Activated CD8-positive, alpha-beta memory T cell treated with anti-CD3 and anti-CD28 coated beads for 36 hours (primary cell): Measurements from ENCODE around the gene MRPL21. TPM values are rescaled to one million over a fixed set of nuclear protein-coding genes. Genes with fewer than 3 reads are reported as not detected.
"Not testable (repeated sequence)": the region's sequence is repeated elsewhere in the genome, so short reads cannot be mapped to it uniquely, and the experiment has no call there.

Experiments used
- CTCF ChIA-PET: fragments of 350-600 bp; sonication (Branson Sonifier 250); formaldehyde crosslinking; loops from one replicate; lab custom pipeline; 2021; ENCODE audit warnings: antibody characterized with exemption; lab: Charles Lee
- POLR2A ChIA-PET: fragments of 350-600 bp; sonication (Branson Sonifier 250); formaldehyde crosslinking; loops from one replicate; lab custom pipeline; 2021; ENCODE audit warnings: antibody characterized with exemption; lab: Charles Lee
- total RNA-seq, 2 experiments: library from RNA; stranded (reverse); gene quantifications; one replicate each; pipeline ENCODE4 v1.2.3, GENCODE V29; 2021

Gene MRPL21
- total RNA-seq, 2 experiments from 2014 or later = 106 to 121 TPM

DNA sequence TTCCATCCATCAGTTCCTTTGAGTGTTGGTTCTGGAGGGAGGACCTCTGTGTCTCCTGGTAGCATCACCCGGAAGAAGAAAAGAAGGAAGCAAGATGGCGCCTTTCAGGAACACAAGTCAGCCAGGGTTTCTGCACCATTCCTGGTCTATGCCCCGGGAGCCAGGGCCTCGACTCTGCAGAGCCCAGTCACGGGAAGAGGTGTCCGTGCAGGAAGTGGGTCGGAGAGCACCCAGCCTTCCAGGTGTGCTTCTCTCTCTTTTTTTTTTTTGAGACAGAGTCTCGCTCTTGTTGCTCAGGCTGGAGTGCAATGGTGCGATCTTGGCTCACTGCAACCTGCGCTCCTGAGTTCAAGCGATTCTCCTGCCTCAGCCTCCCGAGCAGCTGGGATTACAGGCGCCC, 21.2 kb downstream of the MRPL21 start:
- ChIA-PET POLR2A (interaction anchor here (0.7 kb wide), 1 partner anchor 13 kb away, joined by 3 read pairs; no protein-coding TSS in a partner anchor), CTCF (no interaction called here)

DNA sequence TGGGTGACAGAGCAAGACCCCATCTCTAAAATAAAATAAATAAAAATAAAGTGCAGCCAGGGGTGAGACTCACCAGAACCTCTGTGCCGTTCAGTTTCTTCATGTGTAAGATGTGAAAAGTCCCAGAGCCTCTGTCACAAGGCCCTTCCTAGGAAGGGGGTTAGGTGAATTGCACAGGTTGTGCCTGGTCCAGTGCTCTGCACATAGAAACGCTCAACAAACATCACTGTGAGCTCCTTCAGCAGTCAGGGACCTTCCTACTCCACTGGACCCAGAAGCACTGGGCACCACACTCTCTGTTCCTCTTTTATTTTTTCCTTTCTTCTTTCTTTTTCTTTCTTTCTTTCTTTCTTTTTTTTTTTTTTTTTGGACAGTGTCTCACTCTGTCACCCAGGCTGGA, 22.3 kb downstream of the MRPL21 start:
- ChIA-PET POLR2A (no interaction called here), CTCF (interaction anchor here (0.7 kb wide), 1 partner anchor 62 kb away, joined by 3 read pairs; no protein-coding TSS in a partner anchor)

DNA sequence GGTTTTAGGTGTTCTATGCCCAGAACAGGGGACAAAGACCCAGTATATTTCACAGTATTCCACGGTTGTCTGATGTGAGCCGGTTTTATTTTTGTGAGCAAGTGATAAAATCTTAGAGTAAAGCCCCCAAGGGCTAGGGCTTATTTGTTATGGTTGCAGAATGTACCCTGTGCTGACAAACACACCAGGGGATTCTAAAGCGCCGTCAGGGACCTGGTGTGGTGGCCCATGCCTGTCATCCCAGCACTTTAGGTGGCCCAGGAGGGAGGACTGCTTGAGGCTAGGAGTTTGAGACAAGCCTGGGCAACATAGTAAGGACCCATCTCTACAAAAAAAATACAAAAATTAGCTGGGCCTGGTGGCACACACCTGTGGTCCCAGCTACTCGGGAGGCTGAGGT, 22.8 kb downstream of the MRPL21 start:
- POLR2A ChIA-PET = no interaction called here
- CTCF ChIA-PET = interaction anchor here (0.7 kb wide), 1 partner anchor 62 kb away, joined by 3 read pairs; no protein-coding TSS in a partner anchor

DNA sequence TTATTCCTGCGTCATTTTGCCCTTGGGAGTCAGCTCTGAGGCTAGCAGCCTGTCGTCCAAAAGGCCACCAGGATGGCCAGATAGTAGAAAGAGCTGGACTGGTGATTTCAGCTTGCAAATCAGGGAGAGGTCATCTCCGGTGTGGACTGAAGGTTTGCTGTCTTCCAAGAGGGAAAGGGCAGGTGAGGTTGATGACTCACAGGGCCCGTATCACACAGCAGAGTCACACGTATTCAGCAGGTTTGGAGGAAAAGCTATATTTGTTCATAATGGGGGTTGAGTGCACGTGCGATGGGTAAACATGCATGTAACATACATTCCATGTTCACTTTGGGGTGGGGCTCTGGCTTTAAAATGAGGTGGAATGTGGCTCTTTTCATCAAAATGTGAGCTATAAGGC, 25.6 kb downstream of the MRPL21 start:
- ChIA-PET POLR2A (no interaction called here), CTCF (no interaction called here)

DNA sequence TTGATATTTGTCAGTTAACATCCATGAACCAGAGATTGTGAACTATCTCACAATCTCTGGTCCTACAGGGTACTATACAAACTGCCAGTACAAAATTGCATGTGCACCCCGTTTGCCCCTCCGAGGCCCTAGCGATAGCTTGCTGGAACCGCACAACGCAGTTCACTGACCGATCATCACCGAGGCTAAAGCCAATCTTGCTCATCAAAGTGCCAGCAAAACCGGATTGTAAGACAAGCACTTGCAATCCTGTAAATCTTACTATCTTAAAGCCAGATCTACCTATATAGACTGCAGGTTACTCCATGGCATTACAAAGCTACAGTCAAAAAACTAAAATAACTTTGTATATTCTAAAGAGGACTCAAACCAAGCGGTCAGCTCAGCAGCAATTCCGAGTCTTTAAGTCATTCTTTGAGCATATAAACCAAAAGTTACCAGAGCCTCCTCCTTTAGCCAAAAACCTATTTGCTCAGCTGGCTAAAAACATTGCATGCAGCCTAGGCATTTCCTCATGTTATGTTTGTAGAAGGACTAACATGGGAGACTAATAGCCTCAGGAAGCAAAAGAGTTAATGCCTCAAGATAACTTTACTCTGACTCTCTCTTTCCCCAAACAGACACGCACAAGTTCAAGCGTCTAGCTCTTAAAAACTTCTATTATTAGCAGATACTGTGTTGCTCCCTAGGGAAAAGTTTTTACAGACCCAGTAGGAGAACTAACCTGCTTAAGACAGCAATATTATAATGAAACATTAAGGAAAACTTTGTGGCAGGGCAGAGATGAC, 31.2 kb downstream of the MRPL21 start:
- POLR2A ChIA-PET = no interaction called here
- CTCF ChIA-PET = interaction anchor here (0.5 kb wide), 1 partner anchor 20 kb away, joined by 4 read pairs; no protein-coding TSS in a partner anchor

DNA sequence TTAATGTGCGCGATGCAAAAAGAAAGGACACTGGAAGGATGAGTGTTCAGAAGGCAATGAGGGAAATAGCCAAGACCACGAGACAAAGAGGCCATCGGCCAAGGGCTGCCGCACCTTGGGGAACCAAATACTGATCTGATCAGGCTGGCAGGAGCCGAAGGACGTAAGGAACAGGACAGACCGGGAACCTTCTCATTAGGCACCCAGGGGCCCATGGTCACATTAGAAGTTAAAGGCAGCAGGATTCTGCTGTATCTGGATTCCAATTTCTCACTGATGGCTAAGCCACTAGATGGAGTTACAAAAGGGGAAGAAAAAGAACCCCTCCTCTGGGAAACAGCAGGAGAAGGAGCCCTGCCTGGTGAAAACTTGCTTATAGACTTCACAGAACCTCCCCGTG, 33.2 kb downstream of the MRPL21 start:
- ChIA-PET POLR2A (no interaction called here), CTCF (no interaction called here)

DNA sequence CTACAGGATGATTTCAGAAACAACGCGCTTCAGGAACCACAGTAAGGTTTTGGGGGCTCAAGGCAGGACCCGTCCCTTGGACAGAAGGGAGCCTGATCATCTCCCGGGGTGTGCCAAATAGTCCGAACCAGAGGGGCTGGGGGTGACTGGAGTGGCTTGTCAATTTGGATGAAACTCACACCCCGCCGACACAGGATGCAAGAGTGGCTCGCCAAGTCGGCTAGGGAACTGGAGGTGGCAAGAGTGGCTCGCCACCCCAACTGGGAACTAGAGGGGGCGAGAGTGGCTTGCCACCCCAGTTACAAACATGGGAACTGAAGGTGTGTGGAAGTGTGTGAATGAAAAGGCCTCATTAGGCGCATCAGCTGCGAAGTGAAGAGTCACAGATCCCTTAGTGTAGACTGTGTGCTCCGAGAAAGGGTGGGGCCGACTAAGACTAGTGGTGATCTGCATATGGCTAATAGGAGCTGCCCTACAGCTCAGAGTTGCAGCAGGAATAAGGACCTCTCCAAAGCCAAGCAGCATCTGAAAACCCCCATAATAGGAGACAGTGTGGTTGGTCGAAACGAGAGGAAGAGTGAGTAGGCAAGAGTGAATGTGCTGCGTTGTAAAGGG, 35.3 kb downstream of the MRPL21 start:
- CTCF ChIA-PET = no interaction called here
- POLR2A ChIA-PET = no interaction called here

DNA sequence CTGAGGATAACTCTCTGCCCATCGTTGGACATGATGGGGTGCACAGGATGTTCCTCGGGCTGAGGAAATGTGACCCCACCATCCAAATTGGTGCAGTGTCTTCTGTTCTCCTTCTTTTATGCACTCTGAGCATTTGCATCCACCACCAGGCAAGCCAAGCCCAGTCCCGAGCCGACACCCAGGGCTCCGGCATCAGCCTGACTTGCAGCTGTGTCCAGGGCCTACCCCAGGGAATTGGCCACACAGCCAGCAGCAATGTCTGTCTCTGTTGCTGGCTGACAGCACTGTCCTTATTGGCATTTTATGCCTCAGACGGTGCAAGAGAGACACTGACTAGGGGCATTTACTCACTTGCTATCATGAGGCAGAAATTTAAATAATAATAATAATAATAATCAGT, 36.6 kb downstream of the MRPL21 start:
- POLR2A ChIA-PET = no interaction called here

DNA sequence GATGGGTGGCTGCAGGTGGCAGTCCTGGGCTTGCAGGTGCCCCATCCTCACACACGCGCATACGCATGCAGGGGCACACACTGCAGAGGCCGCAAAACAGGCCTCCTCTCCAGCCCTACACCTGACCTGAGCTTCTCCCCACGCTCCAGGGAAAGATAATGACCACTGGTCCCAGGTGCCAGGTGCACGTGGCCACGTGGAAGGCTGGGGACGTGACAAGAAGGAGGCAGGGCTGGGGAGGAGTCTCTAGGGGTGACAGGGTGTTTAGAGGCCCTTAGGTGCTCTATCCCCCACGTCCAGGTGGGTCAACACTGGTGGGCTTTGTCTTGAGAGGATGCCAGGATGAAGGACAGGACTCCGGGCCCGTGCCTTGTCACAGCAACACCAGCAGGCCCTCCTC, 38.4 kb downstream of the MRPL21 start:
- POLR2A ChIA-PET = no interaction called here
- CTCF ChIA-PET = no interaction called here

More for the DNA sequence above, 36.6 kb downstream of the MRPL21 start:
- CTCF ChIA-PET = no interaction called here

DNA sequence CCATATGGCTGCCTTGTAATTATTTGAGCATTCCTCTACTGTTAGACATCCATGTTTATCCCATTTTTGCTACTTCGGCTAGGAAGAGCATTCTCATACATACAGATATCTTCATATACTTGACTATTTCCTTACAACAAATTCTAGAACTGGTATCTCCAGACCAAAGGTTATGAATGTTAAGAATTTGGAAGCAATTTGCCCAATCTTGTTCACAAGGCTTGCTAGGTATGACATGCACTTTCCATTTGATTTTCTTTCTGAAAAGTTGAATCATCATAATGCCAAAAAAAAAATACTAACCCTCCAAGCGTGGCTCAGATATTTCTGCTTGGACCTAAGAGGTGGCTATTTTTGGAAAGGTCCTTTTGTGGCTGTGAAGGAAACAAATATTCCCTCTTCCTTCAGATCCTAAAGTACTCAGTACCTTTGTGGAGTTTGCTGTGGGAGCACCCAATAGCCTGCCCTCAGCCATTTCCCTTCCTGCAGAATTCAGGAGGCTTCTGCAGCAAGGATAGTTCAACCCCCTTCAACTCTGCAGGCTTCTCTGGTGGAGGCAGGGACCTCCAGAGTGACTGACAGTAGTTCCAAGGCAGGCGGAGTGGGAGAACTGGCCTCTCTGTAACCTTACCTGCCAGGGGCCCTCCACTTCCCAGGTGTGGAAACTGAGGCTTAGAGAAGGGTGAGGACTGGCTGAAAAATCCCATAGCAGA, 39.9 kb downstream of the MRPL21 start:
- ChIA-PET POLR2A (no interaction called here), CTCF (no interaction called here)

DNA sequence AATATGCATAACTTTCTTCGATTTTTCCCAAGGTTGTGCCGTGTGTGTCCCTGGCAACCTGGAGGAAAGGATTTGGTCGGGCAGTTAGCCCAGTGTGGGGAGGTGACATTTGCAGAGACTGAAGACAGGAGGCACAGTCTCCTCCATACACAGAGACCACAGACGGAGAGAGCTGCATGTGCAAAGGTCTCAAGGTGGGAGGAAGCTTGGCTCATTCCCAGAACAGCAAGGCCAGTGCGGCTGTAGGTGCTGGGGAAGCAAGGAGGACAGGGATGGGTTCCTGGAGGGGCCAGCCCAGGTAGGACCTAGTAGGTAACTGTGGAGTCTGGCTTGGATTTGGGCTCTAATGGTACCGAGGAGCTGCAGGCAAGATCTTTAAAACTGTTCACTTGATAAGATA, 41.2 kb downstream of the MRPL21 start:
- ChIA-PET POLR2A (no interaction called here), CTCF (no interaction called here)

DNA sequence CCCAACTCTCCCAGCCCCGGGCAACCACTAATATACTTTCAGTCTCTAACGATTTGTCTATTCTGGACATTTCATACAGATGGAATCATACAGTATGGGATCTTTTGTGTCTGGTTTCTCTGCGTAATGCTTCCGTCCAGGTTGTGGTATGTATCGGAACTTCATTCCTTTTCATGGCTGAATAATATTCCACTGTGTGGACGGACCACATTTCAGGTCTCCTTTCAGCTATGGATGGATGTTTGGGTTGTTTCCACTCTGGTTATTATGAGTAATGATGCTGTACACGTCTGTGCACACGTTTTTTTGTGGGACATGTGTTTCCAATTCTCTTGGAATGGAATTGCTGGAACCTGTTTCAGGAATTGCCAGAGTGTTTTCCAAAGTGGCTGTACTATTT, 44.5 kb downstream of the MRPL21 start:
- ChIA-PET POLR2A (no interaction called here), CTCF (no interaction called here)

DNA sequence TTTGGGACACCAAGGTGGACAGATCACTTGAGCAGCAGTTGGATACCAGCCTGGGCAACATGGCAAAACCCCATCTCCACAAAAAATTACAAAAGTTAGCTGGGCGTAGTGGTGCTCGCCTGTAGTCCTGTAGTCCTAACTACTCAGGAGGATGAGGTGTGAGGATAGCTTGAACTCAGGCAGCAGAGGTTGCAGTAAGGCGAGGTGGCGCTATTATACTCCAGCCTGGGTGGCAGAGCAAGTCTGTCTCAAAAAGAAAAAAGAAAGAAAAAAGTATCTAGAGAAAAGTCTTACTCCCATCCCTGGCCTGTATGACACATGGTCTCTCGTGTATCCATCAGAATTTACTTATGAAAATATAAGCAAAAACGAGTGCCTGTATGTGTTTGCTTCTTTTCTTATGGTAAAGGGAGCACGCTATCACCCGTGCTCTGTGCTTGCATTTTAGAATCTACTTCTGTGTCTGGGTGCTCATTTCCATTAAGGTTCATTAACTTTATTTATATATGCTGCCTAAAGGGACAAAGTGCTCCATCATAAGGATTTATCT, 46.5 kb downstream of the MRPL21 start:
- ChIA-PET CTCF (no interaction called here), POLR2A (no interaction called here)

DNA sequence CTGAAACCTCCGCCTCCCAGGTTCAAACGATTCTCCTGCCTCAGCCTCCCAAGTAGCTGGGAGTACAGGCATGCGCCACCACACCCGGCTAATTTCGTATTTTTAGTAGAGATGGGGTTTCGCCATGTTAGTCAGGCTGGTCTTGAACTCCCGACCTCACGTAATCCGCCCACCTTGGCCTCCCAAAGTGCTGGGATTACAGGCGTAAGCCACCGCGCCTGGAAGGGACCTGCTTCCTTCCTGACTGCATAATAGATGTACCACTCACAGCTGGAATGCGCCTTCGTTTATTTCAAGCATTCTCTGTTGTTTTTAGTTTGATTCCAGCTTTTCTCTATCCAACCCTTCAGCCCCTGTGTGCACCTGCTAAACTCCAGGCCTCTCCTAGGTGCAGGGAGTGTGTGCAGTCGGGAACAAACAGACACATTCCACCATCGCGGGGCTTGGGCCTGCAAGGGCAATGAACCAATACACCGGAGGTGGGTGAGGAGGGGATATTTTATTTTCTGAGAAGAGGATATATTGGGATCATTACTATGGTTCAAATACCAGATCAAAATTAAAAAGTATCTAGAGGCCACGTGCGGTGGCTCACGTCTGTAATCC, 47.1 kb downstream of the MRPL21 start:
- POLR2A ChIA-PET, CTCF ChIA-PET: not testable (repeated sequence)

DNA sequence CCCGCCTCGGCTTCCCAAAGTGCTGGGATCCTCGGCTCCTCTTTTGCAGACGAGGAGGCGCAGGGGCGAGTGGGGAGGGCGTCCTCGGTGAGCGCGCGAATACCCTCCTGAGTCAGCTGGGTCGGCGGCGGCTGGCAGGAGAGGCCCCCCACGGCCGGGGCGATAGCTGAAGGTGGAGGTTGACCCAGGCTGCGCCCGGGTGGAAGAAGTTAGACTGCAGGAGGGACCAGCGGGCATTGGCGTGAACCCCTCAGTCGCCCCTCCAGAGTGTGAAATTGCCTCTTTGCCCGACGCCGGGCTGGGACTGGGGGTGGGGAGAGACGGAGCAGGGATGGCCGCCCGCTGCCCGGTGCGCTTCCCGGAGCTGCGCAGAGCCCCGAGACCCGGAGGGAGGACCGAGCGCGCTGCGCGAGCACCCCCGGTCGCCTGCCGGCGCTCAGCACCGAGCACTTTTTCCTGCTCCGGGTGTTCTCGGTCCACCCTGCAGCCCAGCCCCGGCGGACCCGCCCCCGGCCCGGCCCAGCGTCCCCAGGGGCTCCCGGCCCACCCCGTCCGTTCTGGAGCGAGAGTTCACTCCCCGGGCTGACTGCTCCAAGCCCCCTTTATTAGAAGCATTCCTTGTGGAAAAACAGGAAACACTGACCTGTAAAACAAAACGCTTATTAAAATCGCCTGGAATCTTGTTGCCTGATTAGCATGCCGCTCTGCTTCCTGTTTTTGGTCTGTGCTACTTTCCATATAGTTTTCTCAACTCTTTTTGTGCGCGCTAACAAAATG, 48.2 kb downstream of the MRPL21 start:
- POLR2A ChIA-PET = no interaction called here
- CTCF ChIA-PET = no interaction called here

DNA sequence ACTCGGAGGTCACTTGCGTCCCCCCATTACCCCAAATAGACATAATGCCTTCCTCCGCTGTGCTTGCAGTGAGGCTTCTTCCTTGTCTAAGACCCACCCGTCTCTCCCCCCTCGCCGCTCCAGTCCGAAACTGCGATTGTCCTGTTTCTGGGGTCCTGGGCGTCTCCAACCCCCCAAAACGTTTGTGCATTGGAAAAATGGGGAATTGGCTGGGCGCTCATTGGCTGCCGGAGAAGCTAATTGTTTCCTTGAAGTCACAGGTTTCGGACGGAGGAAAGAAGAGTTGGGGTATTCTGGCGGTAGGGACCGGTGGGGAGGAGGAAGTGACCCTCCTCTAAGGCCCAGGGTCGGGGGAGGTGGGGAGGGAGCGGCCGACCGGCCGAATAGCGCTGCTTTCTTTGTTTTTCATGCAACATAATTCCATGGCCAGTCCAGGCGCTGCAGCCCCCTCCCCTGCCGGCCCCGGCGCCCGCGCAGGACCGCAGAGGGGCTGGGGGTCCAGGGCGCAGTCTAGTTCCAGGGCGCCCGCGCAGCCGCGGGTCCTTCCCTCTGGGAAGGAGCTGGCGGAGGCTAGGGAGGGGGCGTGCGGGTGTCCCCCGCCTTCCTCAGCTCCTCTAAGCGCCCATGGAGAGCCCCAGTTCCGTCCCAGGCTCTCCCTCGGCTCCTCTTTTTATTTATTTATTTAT, 49.2 kb downstream of the MRPL21 start:
- ChIA-PET POLR2A (no interaction called here), CTCF (interaction anchor here (0.6 kb wide), 1 partner anchor 59 kb away, joined by 4 read pairs; no protein-coding TSS in a partner anchor)

DNA sequence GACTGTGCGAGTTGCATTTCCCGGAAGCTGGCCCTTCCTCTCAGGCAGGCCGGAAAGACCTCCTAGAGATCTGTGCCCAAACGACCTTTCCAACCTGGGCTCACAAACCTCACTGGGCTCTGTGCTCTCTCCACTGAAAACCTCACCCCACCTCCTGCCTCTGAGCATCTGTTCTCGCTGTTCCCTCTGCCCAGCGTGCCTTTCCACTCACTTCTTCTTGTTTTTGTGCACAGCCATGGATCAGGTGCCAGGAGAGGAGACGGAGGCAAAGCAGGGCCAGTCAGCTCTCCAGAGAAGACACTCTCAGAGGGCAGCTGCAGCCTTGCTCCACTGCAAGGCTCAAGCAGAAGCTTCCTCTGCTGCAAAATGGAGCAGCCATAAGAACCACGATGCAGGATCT, 51.0 kb downstream of the MRPL21 start:
- ChIA-PET CTCF (interaction anchor here (0.6 to 0.7 kb wide), 2 partner anchors 20 to 605 kb away, joined by 3 to 4 read pairs; no protein-coding TSS in a partner anchor), POLR2A (no interaction called here)

DNA sequence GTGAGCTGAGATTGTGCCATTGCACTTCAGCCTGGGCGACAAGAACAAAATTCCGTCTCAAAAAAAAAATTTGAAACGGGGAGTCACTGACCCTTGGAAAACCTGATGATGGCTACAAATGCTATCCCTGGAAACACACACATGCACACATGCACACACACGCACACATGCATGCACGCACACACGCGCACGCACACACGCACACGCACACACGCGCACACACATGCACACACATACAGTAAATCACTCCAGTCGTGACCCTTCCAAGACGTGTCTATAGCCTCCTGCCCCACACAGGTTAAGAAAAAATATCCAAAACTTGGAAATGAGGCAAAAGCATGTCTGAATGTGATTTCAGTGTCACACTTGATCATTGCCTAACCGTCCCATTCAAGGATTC, 55.2 kb downstream of the MRPL21 start:
- CTCF ChIA-PET = no interaction called here
- POLR2A ChIA-PET = no interaction called here
